ENCODE data around the gene ARL16. TPM values are rescaled to one million over a fixed set of nuclear protein-coding genes. Genes with fewer than 3 reads are reported as not detected.
A peak's percentile ranks its signal among the peaks of the same experiment; 100 is the strongest.

Gene ARL16
- total RNA-seq, 2 experiments from 2014 or later, result 17.5 to 17.8 TPM

DNA sequence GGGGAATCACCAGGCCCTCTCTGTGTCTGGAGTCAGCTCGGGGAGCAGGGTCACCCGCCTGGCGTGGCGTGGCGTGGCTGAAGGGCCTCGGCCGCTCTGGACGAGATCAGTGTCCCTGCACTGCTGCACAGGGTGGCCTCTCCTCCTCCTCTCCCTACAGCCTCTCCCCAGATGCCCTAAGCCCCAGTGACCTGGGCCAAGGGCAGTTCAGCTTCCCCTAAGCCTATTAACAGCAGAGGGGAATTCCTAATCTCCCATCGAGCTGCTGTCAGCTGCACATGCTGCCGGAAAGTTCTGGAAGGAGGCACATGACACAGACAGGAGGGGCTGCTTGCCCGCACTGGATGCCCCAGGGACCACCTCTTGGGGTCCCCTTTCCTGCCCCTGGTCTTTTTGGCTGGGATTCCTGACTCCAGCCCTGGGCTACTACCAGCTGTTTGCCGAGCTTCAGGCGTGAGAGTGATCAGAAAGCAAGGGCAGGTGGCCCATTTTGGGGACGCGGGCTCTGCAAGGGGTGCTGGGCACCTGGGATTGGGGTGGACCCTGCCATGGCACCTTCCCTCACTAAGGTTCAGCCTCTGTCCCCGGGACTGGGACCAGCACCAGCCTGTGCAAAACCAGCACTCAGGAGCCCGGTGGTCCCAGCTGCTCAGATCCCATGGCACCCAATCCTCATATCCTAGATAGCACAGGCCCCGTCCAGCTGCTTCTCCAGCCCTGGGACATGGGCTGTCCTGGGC lies 28.0 kb downstream of the ARL16 start:
- no peak for DNase-seq
- H3K4me3 Mint-ChIP-seq, result no peak overlapping the region
- no peaks in the 10 kb centered on the region for H3K36me3 Mint-ChIP-seq (ENCODE audit: low read depth)
- H3K27ac Mint-ChIP-seq, result no peak overlapping the region
- ChIA-PET POLR2A (interaction anchor here (2.8 kb wide), 1 partner anchor 10 kb away, joined by 22 read pairs; the partner anchor contains the start of genes CCDC137 and OXLD1), CTCF (interaction anchor here (1.1 kb wide), 1 partner anchor 8 kb away, joined by 3 read pairs; no protein-coding TSS in a partner anchor)
- H3K4me1 Mint-ChIP-seq, result peaks cover 28% of the 10 kb centered on the region
- H3K27me3 Mint-ChIP-seq, result peaks cover 1% of the 10 kb centered on the region
- no peaks in the 10 kb centered on the region for H3K9me3 Mint-ChIP-seq

DNA sequence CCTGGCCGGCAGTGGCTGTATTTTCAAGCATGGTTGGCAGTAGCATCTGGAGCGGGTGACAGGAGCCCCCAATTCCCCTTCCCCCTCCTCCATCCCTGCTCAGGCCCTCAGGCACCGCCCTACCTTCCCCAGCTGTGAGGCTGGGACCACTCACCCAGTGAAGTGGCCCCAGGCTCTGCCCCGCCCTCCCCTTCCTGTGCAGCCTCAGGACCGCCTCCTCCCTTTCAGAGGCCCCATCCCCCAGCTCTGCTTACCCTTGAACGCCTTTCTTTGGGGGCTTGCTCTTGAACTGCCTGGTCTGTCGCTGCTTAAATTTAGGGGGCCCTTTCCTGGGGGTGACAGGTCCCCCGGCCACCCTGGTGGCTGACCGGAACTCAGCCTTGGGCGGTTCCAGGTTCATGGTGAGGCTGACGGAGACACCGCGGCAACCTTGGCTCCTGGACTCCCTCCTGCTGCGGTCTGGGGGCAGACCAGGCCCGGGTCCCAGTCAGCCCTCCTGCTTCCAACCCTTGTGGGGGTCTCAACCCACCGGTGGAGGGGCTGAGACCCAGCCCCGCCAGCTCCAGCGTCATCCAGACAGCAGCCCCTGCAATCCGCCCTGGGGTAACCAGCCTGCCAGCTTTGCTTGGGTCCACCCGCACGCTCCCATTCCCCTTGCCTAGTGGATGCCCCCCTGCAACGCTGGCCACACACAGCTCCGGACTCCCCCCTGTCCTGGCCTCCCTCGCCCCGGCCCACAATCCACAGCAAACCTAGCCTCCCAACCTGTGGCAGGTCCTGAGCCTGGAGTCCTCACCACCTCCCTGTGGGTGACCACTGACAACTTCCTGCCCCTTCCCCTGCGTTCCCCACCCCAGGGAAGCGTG lies 30.5 kb downstream of the ARL16 start:
- ChIA-PET CTCF (interaction anchor here (0.7 kb wide), 1 partner anchor 93 kb away, joined by 3 read pairs; no protein-coding TSS in a partner anchor), POLR2A (interaction anchor here (1.5 to 2.3 kb wide), 3 partner anchors 10 to 14 kb away, joined by 5 to 8 read pairs (median 6); no protein-coding TSS in a partner anchor)
- DNase-seq, result peak; percentile 27
- no peaks in the 10 kb centered on the region for H3K36me3 Mint-ChIP-seq (ENCODE audit: low read depth)
- H3K4me3 Mint-ChIP-seq, result peak overlapping the region; percentile 60
- peak overlapping the region; percentile 31 for H3K27ac Mint-ChIP-seq
- no peaks in the 10 kb centered on the region for H3K9me3 Mint-ChIP-seq
- H3K4me1 Mint-ChIP-seq, result peaks cover 28% of the 10 kb centered on the region
- H3K27me3 Mint-ChIP-seq, result peaks cover 8% of the 10 kb centered on the region

DNA sequence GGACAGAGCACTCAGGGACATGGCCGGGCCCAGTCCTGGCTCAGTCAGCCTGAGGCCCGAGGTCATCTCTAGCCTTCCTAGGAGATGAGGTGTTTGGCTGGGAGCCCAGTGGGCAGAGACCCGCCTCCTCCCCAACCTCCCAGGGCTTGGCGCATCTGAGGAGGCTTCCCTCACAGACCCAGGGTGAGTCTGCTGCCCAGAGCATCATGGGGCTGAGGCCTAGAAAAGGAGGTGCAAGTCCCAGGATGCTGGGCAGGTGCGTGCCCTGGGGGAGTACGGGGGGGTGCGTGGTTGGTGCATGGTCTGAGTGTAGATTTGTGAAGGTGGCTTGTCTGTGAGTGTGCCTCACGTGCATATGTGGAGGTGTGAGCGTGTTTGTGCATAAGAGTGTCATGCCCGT lies 31.9 kb downstream of the ARL16 start:
- POLR2A ChIA-PET, result no interaction called here
- no peaks in the 10 kb centered on the region for H3K36me3 Mint-ChIP-seq (ENCODE audit: low read depth)
- H3K9me3 Mint-ChIP-seq, result no peaks in the 10 kb centered on the region
- CTCF ChIA-PET, result interaction anchor here (0.9 kb wide), 1 partner anchor 14 kb away, joined by 3 read pairs; no protein-coding TSS in a partner anchor
- H3K4me1 Mint-ChIP-seq, result peaks cover 20% of the 10 kb centered on the region
- DNase-seq, result no peak
- no peak overlapping the region for H3K4me3 Mint-ChIP-seq
- H3K27me3 Mint-ChIP-seq, result peaks cover 18% of the 10 kb centered on the region
- H3K27ac Mint-ChIP-seq, result no peak overlapping the region

DNA sequence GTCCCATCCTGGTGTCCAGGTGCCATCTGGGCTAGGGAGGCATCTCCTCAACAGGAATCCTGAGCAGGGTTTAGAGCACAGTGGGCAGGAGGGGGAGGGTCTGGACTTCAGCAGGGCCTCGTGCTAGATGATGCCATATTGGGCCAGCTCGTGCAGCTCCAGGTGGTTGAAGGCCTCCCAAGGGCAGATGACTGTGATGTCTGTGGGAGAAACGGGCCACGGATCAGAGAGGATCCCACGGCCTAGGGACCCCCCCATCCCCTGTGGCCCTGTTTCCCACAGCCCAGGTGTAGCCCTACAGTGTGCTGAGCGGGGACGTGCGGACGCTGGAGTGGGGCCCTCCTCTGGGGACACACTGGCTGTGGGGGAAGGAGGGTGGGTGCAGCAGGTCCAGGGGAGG lies 32.6 kb downstream of the ARL16 start:
- Mint-ChIP-seq H3K4me3 (no peak overlapping the region), H3K36me3 (ENCODE audit: low read depth) (no peaks in the 10 kb centered on the region), H3K27me3 (peaks cover 19% of the 10 kb centered on the region), H3K9me3 (no peaks in the 10 kb centered on the region), H3K27ac (no peak overlapping the region), H3K4me1 (peaks cover 19% of the 10 kb centered on the region)
- ChIA-PET CTCF (no interaction called here), POLR2A (no interaction called here)
- DNase-seq, result no peak

DNA sequence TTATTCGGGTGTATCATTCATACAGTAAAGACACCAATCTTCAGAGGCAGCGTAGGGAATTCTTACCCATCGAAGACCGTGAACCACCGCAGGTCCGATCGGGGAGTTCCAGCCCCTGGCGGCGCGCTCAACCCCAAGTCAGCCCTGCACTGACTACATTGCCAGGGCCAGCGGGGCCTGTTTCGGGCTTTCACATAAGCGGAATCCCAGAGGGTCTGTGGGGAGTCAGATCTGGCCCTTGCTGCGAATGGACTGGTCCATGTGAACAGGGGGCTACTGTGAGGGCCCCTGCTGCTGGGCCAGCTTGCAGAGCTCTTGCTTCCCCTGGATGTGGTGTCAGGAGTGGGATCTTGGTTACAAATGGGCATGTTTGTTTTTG lies 34.9 kb downstream of the ARL16 start:
- no peaks in the 10 kb centered on the region for H3K9me3 Mint-ChIP-seq
- no peak overlapping the region for H3K27ac Mint-ChIP-seq

DNA sequence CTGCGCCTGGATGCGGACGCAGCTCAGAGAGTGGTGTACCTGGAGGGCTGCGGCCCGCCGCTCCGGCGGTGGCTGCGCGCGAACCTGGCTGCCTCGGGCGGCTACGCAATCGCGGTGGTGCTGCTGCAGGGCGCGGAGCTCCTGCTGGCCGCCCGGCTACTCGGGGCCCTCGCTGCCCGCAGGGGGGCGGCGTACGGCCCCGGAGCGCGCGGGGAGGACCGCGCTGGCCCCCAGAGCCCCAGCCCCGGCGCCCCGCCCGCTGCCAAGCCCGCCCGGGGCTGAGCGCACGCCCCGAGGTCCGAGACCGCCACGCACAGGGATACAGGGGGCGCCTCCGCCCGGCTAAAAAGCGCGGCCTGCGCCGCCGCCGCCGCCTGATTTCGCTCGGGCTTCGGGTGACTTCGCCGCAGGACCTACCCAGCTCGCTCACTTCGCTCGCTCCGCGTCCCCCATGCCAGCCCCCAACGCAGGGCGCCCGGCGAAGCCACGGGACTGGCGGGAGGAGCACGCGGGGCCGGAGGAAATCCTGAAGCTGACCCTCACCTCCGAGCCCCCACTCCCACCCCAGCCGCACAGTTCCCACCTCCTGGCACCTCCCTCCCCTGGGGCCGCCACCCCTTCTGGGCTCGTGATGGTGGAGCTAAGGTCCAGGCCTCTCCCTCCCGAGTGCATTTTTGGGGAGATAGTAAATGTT lies 35.4 kb downstream of the ARL16 start:
- no peak overlapping the region for H3K27ac Mint-ChIP-seq
- H3K27me3 Mint-ChIP-seq, result peaks cover 19% of the 10 kb centered on the region
- no peak overlapping the region for H3K4me3 Mint-ChIP-seq
- no peaks in the 10 kb centered on the region for H3K9me3 Mint-ChIP-seq
- ChIA-PET POLR2A (interaction anchor here (0.5 to 1.1 kb wide), 2 partner anchors 17 to 18 kb away, joined by 3 read pairs; partner anchors contain the start of genes CCDC137 and OXLD1), CTCF (no interaction called here)
- no peak for DNase-seq
- H3K36me3 Mint-ChIP-seq (ENCODE audit: low read depth), result no peaks in the 10 kb centered on the region
- peaks cover 6% of the 10 kb centered on the region for H3K4me1 Mint-ChIP-seq

More for the DNA sequence above, 34.9 kb downstream of the ARL16 start:
- POLR2A ChIA-PET, result no interaction called here
- DNase-seq, result no peak
- Mint-ChIP-seq H3K4me3 (no peak overlapping the region), H3K36me3 (ENCODE audit: low read depth) (no peaks in the 10 kb centered on the region), H3K4me1 (peaks cover 11% of the 10 kb centered on the region), H3K27me3 (peaks cover 19% of the 10 kb centered on the region)
- CTCF ChIA-PET, result no interaction called here

DNA sequence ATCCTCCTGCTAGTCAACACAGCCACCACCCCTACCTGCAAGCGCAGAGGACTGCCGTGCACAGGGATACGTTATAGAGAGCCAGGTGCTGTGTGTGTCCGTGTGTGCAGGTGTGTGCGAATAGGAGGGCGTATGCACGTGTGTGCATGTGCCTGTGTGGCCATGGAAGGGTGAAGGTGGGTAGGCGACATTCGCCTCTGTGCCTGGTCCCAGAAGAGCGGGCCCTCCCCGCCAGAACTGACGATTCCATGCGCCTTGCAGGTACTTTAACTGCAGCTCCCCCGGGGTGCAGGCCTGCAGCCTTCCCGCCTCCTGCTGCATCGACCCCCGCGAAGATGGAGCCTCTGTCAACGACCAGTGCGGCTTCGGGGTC lies 36.0 kb downstream of the ARL16 start:
- Mint-ChIP-seq H3K9me3 (no peaks in the 10 kb centered on the region), H3K27me3 (peaks cover 19% of the 10 kb centered on the region), H3K36me3 (ENCODE audit: low read depth) (no peaks in the 10 kb centered on the region), H3K27ac (no peak overlapping the region), H3K4me3 (no peak overlapping the region), H3K4me1 (peaks cover 3% of the 10 kb centered on the region)
- no peak for DNase-seq
- ChIA-PET POLR2A (interaction anchor here (0.5 to 1.1 kb wide), 2 partner anchors 17 to 19 kb away, joined by 3 read pairs; partner anchors contain the start of genes CCDC137 and OXLD1), CTCF (no interaction called here)

DNA sequence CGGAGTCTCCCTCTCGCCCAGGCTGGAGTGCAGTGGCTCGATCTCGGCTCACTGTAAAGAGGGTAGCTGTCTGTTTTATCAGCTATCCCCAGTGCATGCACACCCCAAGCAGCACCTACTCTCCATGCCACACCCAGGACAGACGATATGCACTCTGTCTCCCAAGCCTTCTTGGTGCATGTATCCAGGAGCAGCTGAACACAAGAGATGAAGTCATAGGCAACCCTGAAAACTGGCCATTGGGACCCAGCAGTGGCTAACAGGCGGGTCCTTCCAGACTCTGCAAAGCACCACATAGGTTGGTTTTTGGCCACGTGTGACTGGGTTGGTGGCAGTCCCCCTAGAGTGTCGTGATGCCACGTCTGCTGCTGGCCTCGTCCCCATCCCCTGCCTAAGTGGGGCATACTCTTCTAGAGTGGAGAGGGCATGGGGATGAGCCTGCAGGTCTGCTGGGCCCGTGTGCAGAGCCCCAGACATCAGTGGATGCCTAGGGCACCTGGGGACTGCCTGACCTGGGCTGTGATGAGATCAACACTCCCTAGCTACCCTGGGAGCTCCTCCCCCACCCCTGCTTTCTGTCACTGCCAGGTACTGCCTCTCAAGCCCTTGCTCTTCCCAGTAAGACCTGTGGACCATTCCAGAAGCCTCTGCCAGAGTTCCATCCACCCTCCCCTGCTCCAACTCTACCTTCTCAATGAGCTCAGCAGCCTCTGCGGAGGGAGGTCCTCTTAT lies 36.6 kb downstream of the ARL16 start:
- no peak for DNase-seq
- H3K9me3 Mint-ChIP-seq, result no peaks in the 10 kb centered on the region
- no peaks in the 10 kb centered on the region for H3K36me3 Mint-ChIP-seq (ENCODE audit: low read depth)
- H3K27ac Mint-ChIP-seq, result no peak overlapping the region
- no peak overlapping the region for H3K4me3 Mint-ChIP-seq
- H3K27me3 Mint-ChIP-seq, result peaks cover 19% of the 10 kb centered on the region
- ChIA-PET POLR2A (interaction anchor here (0.5 to 1.1 kb wide), 3 partner anchors 10 to 20 kb away, joined by 3 read pairs; partner anchors contain the start of genes CCDC137, OXLD1 and PDE6G), CTCF (no interaction called here)
- H3K4me1 Mint-ChIP-seq, result peaks cover 3% of the 10 kb centered on the region

DNA sequence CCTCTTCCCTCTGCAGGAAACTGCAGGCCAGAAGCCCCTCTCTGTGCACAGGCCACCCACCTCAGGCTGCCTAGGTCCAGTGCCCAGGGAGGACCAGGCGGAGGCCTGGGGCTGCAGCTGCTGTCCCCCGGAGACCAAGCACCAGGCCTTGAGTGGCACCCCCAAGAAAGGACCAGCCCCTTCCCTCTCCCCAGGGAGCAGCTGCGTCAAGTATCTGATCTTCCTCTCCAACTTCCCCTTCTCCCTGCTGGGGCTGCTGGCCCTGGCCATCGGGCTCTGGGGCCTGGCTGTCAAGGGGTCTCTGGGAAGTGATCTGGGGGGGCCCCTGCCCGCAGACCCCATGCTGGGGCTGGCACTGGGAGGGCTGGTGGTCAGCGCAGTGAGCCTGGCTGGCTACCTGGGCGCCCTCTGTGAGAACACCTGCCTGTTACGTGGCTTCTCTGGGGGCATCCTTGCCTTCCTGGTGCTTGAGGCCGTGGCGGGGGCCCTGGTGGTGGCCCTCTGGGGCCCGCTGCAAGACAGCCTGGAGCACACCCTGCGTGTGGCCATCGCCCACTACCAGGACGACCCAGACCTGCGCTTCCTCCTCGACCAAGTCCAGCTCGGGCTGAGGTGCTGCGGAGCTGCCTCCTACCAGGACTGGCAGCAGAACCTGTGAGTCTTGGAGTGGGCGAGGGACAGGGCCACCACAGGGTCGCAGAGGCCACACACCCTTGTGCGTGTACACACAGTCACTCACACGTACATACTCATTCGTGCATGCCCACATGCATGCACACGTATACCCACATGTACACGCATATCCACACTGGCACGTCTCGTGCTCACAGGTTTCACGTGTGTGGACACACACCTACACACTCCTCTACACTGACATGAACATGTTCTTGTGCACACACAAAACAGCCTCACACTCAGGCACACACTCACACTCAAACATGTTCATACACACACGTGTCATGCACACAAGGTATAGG lies 38.3 kb downstream of the ARL16 start:
- Mint-ChIP-seq H3K27ac (no peak overlapping the region), H3K4me1 (no peaks in the 10 kb centered on the region), H3K9me3 (no peaks in the 10 kb centered on the region), H3K27me3 (peaks cover 18% of the 10 kb centered on the region), H3K36me3 (ENCODE audit: low read depth) (no peaks in the 10 kb centered on the region), H3K4me3 (no peak overlapping the region)
- ChIA-PET CTCF (no interaction called here), POLR2A (no interaction called here)
- no peak for DNase-seq

DNA sequence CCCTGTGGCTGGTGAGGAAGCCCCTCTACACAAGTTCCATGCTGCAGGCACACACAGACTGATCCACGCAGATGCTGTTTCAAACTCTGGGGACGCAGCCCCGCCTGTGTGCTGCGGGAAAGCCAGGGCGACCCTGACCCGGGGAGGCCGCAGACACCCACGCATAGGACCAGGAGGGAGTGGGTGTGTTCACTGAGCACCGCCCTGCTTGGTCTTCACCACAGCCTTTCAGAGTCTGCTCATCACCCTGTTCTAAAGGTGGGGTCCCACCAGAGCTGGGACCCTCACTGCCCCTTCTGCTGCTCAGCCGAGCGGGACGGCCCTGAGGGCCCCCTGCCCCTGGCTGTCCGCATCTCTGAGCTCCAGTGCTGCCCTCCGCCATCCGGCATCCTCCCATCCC lies 39.1 kb downstream of the ARL16 start:
- no peak for DNase-seq
- POLR2A ChIA-PET, result no interaction called here
- Mint-ChIP-seq H3K9me3 (no peaks in the 10 kb centered on the region), H3K36me3 (ENCODE audit: low read depth) (no peaks in the 10 kb centered on the region), H3K27ac (no peak overlapping the region), H3K4me3 (no peak overlapping the region), H3K27me3 (peaks cover 18% of the 10 kb centered on the region), H3K4me1 (no peaks in the 10 kb centered on the region)
- CTCF ChIA-PET, result no interaction called here

DNA sequence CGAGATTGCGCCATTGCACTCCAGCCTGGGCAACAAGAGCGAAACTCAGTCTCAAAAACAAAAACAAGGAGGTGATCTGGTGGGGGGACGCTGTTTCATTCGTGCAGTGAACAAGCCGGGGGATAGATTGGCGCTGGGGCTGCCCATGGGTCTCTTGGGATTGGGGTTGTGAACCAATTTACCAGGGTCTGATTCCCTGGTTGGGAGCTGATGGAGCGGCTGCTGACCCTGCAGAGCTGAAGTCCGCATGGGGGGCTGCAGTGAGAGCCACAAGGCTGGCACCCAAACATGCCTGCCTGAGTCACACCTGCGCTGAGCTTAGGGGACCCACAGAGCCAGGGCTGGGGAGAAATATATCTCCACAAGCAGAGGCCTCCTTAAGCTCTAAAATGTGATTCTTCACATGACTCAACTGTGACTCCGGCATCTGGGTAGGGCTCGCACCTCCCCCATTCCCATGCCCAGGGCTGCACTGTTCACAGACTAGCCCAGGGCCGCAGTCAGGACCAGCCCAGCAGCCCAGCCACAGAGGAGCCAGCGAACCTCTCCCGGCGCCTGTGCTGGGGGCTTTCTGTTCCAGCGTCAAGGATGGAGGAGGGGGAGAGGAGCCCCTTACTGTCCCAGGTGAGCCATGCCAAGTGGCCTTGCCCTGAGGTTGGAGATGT lies 41.6 kb downstream of the ARL16 start:
- peaks cover 4% of the 10 kb centered on the region for H3K4me1 Mint-ChIP-seq
- no peaks in the 10 kb centered on the region for H3K36me3 Mint-ChIP-seq (ENCODE audit: low read depth)
- no peak overlapping the region for H3K27ac Mint-ChIP-seq
- ChIA-PET POLR2A (no interaction called here), CTCF (no interaction called here)
- no peaks in the 10 kb centered on the region for H3K9me3 Mint-ChIP-seq
- H3K4me3 Mint-ChIP-seq, result no peak overlapping the region
- no peak for DNase-seq
- H3K27me3 Mint-ChIP-seq, result peaks cover 3% of the 10 kb centered on the region
